ENCODE data around the gene ARHGEF40.

DNA sequence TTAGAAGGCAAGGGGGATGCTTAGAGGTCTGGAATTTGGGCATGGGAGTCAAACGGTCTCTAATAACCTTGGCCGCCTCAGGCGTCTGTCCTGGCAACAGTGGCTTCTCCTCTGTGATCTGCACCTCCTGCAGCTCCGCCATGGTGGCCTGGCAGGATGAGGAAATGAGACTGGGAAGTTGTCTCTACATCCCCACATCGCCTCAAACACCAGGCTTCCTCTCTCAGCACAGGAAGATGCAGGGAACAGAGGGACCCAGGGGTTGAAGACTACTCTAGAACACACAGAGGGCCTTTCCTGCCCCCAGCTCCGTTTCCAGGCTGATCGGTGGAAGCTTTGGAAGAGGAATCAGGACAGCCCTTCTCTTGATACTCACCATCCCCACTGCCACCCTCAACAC, 46.9 kb upstream of the ARHGEF40 start:
- TF ChIP-seq FOXM1 (IDR thresholded peaks at IDR 0.05; ENCODE audit: borderline replicate concordance) (no peak), CTBP1 (IDR thresholded peaks at IDR 0.05; ENCODE audit: borderline replicate concordance) (no peak), FOXK2 (IDR thresholded peaks at IDR 0.05) (no peak), BHLHE40 (IDR thresholded peaks at IDR 0.05; ENCODE audit: borderline replicate concordance) (no peak), SUZ12 (IDR thresholded peaks at IDR 0.05) (no peak), TARDBP (IDR thresholded peaks at IDR 0.05) (no peak)
- TF ChIP-seq, protein P1, sequence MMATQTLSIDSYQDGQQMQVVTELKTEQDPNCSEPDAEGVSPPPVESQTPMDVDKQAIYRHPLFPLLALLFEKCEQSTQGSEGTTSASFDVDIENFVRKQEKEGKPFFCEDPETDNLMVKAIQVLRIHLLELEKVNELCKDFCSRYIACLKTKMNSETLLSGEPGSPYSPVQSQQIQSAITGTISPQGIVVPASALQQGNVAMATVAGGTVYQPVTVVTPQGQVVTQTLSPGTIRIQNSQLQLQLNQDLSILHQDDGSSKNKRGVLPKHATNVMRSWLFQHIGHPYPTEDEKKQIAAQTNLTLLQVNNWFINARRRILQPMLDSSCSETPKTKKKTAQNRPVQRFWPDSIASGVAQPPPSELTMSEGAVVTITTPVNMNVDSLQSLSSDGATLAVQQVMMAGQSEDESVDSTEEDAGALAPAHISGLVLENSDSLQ (IDR thresholded peaks at IDR 0.05): no peak
